Kidney epithelial cell (primary cell): ENCODE data around the gene ANKHD1. TPM values are rescaled to one million over a fixed set of nuclear protein-coding genes. Genes with fewer than 3 reads are reported as not detected.

ENCODE experiments used
- DNase-seq: peaks from one replicate; pipeline ENCODE4 v3.0.0-alpha.2; 2010; ENCODE audit warnings: low read depth
- H3K27me3 ChIP-seq: 2 replicates; pipeline ENCODE4 v1.6.0; 2011; ENCODE audit warnings: low read length; ENCODE audit not compliant: control insufficient read depth, insufficient read depth
- H3K36me3 ChIP-seq: 2 replicates; pipeline ENCODE4 v1.5.1; 2011; ENCODE audit warnings: low read length; ENCODE audit not compliant: control insufficient read depth, insufficient read depth
- H3K4me3 ChIP-seq: 2 replicates; pipeline ENCODE4 v1.5.1; 2011; ENCODE audit warnings: low read depth, mild to moderate bottlenecking, control low read depth, low read length
- CTCF ChIP-seq: IDR thresholded peaks from 2 replicates; pipeline ENCODE4 v1.5.1; 2011; ENCODE audit warnings: mild to moderate bottlenecking, moderate library complexity, low read length, control low read depth, inconsistent platforms; ENCODE audit not compliant: insufficient read depth, poor library complexity, severe bottlenecking
- total RNA-seq: library from RNA; depleted of rRNA; stranded (reverse); fragments of >200 nt; gene quantifications from 2 replicates; pipeline ENCODE4 v1.2.3, GENCODE V29; 2015

Gene ANKHD1
- total RNA-seq, 1 donor from 2014 or later, result 80.4 TPM

GRCh38 chr5:140502834-140503233 lies 101.2 kb downstream of the ANKHD1 start:
- H3K36me3 ChIP-seq, result peaks cover 1% of the 10 kb centered on the region
- no peaks in the 10 kb centered on the region for H3K27me3 ChIP-seq
- TF ChIP-seq CTCF, result no peak
- no peak for DNase-seq
- H3K4me3 ChIP-seq, result no peak overlapping the region

GRCh38 chr5:140509898-140510297 lies 108.3 kb downstream of the ANKHD1 start:
- no peak for TF ChIP-seq CTCF
- Histone ChIP-seq H3K4me3 (no peak overlapping the region), H3K36me3 (peaks cover 3% of the 10 kb centered on the region)

GRCh38 chr5:140513124-140513523 lies 111.5 kb downstream of the ANKHD1 start:
- H3K27me3 ChIP-seq, result no peaks in the 10 kb centered on the region
- DNase-seq, result no peak
- TF ChIP-seq CTCF, result no peak
- no peak overlapping the region for H3K4me3 ChIP-seq
- peaks cover 1% of the 10 kb centered on the region for H3K36me3 ChIP-seq

More at GRCh38 chr5:140509898-140510297, 108.3 kb downstream of the ANKHD1 start:
- H3K27me3 ChIP-seq, result no peaks in the 10 kb centered on the region
- DNase-seq, result no peak

- no peak for DNase-seq
- no peak for TF ChIP-seq CTCF
- H3K36me3 ChIP-seq, result no peaks in the 10 kb centered on the region
- H3K4me3 ChIP-seq, result no peak overlapping the region
- H3K27me3 ChIP-seq, result no peaks in the 10 kb centered on the region
Measured at GRCh38 chr5:140524003-140524402, 122.4 kb downstream of the ANKHD1 start.

GRCh38 chr5:140540227-140540626 lies 138.6 kb downstream of the ANKHD1 start:
- Histone ChIP-seq H3K27me3 (no peaks in the 10 kb centered on the region), H3K4me3 (no peak overlapping the region), H3K36me3 (no peaks in the 10 kb centered on the region)
- TF ChIP-seq CTCF, result no peak
- no peak for DNase-seq

- H3K4me3 ChIP-seq, result no peak overlapping the region
- H3K27me3 ChIP-seq, result no peaks in the 10 kb centered on the region
- no peaks in the 10 kb centered on the region for H3K36me3 ChIP-seq
- TF ChIP-seq CTCF, result no peak
- DNase-seq, result no peak
Measured at GRCh38 chr5:140542972-140543371, 141.3 kb downstream of the ANKHD1 start.
